GM18517 (cell line): ENCODE data around the gene SLC39A8.

ENCODE experiments used
- ATAC-seq: cut with Tn5 transposase; IDR thresholded peaks from one replicate; pipeline ENCODE4 v1.9.1; 2021; ENCODE audit warnings: mild to moderate bottlenecking, moderate library complexity; ENCODE audit not compliant: unreplicated experiment

The SLC39A8 gene

DNA sequence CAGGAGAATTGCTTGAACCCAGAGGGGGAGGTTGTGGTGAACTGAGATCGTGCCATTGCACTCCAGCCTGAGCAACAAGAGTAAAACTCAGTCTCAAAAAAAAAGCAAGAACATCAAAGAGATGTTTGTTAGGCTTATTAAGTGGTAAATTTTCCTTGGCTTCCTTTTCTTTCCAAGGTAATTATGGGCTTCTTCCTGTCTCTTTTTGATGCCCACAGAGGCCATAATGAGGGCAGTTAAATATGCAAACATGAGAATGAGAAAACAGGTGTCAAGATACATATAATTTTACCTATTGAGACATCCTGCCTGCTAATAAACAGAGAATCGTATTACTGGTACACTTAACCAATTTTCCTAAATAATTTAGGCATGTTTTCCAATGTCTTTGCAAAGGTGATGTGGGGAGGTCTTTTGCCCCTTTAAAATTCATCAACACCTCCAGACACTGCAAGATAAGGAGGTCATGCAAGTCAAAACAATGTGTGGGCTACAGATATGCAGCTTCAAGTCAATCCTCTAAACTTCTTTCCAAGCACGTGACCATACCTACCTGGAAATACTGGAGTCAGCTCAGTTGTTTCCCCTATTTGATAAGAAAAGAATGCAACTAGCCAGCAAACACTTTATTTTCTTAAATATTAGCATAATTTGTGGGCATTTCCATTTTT, 2.7 kb downstream of the SLC39A8 start:
- ATAC-seq, result no peak

DNA sequence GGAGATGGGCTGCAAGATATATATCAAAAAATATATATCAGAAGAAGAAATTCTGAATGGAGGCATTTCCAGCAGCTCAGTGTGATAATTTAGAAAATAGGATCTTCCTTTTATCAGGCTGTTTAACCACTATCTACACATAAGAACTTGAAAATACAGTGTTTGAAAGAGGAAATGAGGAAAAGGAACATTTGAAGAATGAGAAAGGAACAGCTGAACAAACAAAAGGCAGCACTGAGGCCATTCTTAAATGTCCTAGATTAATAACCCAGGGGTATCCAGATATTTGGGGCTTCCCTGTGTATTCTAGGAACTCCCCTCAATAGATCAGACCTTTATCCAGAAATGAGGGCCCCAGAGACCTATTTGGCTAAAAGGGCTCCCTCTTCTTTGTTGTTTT, 4.1 kb downstream of the SLC39A8 start:
- no peak for ATAC-seq

DNA sequence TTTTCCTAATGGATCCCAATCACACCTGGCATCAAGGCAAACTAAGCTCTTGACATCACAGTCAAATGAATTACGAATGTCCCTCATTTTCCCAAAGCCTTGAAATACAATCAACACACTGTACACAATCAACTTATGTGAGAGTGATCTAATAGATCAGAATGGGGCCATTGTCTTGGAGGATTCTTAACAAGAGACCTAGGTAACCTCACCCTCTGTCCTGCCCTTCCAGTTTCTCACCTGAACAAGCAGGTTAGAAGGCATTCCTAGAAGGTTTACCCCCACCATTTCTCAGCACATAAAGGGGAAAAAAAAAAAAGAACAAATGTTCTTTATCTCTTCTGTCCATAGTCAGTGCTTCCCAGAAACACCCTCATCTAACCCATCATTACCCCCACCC, 6.3 kb downstream of the SLC39A8 start:
- ATAC-seq, result no peak

DNA sequence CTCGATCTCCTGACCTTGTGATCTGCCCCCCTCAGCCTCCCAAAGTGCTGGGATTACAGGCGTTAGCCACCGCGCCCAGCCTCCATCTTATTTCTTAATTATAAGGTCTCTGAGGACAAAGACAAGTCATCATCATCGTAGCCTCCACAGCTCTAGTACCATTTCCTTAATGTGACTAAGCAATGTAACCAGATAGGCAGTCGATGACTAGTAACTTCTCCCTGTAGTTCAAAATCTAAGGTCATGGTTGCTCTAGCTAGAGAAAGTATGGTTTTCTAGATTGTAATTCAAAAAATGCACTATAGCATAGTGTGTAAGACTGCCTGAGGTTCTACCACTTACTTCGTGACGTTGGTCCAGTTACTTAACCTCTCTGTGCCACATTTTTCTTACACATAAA, 6.9 kb downstream of the SLC39A8 start:
- no peak for ATAC-seq

DNA sequence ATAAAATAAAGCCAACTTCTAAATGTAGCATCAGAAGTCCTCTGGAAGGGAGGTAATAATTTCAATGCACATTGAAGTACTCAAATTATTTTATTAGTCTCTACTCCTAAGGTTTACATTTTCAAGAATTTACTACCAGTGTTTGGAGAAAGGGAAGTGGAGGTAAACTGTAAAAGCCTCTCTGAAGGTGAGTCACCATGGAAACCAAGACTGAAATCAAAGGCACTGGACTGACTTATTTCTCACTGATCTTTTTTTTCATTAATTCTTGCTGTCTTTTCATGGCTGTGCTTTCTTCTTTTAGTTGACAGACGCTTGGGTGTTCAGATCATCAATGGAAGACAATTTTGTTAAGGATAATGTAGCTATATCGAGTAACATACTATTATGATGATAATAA, 9.7 kb downstream of the SLC39A8 start:
- ATAC-seq, result no peak

DNA sequence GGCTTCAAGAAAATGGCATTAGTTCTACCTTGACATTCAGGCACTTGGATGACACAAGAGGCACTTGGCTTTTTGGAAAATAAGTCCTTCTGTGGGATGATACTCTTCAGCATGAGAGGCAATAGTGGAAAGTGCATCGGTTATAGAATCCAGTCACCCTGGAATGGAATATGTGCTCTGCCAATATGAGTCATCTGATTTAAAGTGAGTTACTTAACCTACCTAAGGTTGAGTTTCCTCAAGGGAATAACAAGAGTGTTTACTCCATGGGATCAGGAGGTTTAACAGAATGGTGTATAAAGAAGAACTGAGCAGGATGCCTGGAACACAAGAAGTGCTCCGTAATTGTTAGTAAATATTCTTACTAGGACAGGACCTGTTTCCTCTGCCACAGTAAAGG, 10.7 kb downstream of the SLC39A8 start:
- no peak for ATAC-seq

DNA sequence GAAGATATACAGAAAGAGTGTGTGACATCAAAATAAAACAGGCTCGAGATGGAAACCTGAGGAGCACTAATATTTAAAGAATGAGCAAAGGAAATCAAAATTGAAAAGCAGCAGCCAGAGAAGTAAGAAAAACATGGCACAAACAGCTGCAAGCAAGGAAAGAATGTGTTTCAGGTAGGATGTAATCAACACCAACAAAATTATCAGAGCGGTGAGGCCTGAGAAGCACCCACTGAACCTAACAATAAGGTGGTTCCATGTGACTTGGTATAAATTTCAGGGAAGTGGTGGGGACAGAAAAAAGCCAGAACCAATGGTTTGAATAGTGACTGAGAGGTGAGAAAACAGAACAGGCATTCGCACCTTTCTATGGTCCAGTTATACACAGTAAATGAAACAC, 11.5 kb downstream of the SLC39A8 start:
- no peak for ATAC-seq

DNA sequence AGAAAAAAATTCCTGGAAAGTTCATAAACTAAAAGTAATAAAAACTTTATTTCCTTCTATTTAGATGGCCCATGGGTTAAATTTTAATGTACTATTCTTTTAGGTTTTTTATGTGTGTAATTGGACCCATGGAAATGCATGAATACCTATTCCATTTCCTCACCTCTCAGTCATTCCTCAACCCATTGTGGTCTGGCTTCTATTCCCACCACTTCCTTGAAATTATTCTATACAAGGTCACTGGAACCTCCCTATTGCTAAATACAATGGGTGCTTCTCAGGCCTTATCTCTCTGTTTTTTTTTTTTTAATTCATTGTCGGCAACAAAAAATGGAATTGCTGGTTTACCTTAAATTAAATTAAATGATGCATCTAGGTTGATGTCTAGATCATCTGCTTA, 17.2 kb downstream of the SLC39A8 start:
- no peak for ATAC-seq

DNA sequence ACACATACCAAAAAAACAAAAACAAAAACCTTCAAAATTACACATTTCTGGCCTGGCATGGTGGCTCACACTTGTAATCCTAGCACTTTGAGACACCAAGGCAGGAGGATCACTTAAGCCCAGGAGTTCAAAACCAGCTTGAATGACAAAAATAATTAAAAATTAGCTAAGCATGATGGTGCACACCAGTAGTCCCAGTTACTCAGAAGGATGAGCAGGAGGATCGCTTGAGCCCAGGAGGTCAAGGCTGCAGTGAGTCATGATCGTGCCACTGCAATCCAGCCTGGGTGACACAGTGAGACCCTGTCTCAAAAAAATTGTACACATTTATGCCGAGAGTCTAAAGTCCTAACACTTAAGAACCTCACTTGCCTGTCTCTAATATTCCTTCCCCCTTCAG, 18.3 kb downstream of the SLC39A8 start:
- no peak for ATAC-seq

DNA sequence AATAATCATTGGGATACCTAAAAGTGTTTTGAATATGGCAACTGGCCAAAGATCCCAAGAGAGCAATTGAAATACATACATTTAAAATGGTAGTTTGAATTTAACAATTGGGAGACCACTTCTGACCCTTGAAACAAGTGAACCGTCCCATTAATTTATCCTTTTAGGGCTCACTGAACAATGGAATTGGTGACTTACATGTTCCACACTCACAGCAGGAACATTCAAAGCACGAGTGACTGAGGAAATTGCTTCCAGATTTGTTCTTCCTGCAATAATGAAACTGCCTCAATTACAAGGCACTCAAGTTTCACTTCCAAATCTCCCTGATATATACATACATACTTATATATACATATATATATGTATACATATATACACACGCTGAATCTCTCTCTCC, 20.6 kb downstream of the SLC39A8 start:
- no peak for ATAC-seq

DNA sequence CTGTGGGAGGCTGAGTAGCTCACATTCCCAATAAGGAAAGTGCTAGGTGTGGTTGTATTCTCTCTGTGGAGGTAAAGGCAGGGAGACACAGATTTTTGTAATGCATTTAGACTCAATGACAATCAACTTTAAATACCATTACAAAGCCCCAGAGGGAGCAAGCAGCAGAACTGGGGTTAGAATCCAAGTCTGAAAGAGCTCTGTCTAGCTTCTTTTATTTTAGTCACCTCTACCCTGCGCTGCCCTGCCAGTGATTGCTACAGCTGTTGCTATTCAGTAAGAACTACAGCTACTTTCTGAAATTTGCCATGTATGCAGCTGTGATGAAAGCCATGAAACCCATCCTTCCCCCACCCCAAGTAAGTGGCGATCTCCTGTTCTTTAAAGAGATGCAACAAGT, 22.5 kb downstream of the SLC39A8 start:
- no peak for ATAC-seq

DNA sequence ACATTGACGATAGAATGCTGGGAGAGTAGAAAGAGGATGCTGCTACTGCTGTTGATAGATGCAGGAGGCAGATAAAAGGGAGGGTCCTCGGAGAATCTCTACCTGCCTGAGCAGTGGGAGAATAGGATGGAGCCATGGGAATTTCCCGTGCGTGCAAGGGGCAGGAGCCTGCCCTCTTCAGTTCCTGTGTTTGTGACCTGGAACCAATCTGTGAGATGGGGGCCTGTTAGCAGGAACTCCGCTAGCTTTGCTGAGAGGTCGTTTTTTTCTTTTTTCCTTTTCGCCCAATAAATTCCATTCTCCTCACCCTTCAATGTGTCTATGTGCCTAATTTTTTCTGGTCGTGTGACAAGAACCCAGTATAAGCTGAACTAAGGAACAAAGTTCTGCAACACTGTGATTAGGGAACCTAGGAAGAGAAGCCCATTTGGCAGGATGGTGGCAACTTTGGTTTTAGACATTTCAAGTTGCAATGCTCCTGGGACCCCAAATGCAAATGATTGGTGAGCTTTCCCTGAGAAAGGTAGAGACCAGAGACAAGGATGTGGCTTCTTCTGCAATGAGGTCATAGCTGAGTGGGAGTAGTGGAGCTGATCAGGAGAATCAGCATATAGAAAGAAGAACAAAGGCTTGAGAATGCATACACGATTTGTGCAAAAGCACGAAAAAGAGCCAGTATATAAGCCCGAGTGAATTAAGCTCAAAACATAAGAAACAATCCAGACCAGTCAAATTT, 23.9 kb downstream of the SLC39A8 start:
- ATAC-seq, result peak; percentile 86

DNA sequence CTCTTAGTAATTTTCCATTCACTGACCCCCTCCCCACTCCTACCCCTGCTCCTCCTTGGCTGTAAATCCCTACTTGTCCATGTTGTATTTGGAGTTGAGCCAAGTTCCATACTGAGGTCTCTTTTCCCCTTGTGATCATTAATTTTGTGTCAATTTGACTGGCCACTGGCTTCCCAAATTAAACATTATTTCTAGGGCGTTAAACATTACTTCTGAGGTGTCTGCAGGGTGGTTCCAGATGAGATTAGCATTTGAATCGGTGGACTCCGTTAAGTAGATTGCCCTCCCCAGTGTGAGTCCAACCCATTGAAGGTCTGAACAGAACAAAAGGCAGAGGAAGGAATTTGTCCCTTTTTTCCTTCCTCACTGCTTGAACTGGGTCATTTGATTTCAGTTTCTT, 25.7 kb downstream of the SLC39A8 start:
- no peak for ATAC-seq

DNA sequence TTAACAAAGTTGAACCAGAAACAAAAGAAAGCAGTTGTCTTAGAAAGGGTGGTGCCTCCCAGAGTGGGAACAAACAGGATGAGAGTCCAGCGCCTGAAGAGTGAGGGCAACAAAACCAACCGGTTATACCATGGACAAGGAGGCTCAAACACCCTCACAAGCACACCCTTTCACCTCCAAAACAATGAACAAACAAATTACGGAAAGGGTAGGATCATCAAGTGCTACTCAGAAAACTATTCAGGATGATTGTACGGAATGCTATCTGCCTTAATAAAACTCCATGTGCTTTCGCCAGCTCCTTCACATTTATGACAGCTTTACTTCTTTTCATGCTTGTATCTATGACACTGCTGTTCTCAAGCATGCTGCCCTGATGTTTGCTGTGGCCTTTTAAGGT, 26.8 kb downstream of the SLC39A8 start:
- ATAC-seq, result no peak

DNA sequence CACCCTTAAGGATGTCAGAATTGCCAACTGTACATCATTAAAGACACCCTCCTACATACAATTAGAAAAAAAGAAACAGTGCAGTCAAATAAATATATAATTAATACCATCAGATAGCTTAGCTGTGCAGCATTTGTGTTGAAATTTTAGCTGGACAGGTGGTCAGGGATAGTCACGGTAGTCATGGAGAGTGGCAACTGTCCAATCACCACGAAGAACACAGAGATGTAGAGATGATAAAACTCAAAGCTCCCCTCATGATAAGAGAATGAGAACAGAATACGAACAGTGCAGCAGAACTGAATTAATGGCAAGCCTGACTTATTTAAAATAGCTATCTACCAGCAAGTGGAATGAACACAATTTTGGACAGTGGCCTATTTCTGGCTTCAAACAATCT, 27.2 kb downstream of the SLC39A8 start:
- no peak for ATAC-seq

DNA sequence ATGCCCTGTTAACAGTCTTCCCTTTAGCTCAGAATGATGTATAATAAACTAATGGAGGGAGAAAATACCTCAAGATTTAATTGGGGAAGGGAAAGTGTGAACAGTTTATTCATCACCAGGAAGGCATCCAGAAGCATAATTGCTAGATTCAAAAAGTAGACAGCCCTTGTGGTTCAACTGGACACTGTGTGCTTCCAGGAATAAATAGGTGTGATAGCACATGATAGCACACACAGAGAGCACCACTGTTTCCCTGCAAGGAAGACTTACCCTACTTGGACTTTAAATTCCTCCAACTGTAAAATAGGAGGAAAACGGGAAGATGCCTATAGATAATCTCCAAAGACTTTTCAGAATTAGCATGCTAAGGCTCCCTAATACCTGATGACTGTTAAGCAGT, 27.8 kb downstream of the SLC39A8 start:
- ATAC-seq, result no peak

DNA sequence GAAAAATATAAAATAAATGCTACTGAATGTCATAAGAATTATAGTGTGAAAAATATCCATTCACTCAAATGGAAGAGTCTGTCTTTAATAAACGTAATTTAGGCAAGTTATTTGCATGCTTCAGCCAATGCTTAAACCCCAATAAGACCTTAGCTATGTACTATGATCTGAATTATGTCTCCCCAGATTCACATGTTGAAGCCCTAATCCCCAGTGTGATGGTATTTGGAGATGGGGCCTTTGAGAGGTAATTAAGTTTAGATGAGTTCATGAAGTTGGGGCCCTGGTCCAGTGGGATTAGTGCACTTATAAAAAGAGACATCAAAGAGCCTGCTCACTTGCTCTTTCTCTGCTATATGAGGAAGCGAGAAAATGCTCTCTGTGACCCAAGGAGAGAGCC, 28.7 kb downstream of the SLC39A8 start:
- ATAC-seq, result no peak

DNA sequence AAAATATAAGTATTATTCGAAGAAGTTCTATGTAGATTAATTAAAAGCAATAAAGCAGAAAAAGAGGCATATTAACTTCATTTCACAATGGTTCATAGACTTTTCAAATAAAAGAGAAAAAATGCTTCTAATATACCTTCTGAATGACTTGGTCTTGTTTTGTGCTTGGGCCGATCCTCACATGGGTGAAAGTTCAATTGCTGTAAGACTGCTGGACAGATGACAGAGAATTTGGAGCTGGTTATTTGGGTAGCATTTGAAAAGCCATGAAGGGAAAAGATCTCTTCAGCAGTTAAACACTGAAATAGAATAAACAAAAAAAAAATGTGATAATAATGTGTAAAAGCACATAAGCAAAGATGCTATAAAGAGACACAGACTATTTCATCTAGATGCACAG, 29.8 kb downstream of the SLC39A8 start:
- ATAC-seq, result no peak

DNA sequence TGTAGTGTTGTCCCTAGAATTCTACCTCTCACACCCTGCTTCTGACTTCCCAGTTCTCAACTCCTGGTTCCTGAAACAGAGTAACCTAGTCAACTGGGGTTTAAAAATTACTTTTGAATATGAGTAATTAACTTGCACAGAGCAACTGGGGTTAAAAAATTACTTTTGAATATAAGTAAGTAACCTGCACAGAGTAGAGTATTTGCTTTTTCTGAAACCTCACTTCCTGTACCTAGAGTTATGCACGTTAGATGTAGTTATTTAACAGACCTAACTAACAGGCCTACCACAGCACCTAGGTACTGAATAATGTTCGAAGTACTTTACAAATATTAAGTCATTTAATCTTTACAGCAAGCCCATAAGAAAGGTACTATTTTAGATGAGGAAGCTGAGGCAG, 32.9 kb downstream of the SLC39A8 start:
- no peak for ATAC-seq

DNA sequence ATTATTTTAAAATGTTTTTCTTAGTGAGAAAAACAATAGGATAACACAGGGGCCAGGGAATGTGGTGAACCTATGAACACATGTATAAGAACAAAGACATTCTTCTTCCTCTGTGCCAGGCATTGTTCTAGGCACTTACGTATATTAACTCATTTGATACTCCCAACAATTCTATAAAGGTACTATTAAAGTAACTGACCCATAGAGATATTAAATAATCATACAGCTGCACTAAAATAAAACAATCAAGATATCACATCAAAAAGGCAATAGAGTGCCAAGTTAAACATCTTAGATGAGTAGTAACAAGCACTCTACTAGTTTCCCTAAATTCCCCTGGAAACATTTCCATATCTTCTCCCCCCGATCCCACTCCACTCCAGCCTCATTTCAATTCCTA, 33.4 kb downstream of the SLC39A8 start:
- ATAC-seq, result no peak

DNA sequence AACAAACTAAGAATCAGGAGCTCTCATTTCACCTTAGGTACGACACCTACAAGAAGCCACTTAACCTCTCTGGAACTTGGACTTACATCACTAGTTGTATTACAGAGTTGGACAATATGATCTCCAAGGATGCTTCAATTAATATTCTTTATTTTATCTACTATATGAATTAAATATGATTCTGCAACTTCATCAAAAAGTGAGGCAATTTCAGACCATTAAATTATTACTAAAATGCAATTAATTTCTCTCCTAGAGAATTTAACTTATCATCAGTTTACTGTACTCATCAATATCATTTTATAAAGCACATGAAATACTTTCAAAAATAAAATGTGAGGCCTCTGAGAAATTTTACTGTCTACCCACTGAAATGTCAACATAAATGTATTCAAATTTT, 33.9 kb downstream of the SLC39A8 start:
- no peak for ATAC-seq

DNA sequence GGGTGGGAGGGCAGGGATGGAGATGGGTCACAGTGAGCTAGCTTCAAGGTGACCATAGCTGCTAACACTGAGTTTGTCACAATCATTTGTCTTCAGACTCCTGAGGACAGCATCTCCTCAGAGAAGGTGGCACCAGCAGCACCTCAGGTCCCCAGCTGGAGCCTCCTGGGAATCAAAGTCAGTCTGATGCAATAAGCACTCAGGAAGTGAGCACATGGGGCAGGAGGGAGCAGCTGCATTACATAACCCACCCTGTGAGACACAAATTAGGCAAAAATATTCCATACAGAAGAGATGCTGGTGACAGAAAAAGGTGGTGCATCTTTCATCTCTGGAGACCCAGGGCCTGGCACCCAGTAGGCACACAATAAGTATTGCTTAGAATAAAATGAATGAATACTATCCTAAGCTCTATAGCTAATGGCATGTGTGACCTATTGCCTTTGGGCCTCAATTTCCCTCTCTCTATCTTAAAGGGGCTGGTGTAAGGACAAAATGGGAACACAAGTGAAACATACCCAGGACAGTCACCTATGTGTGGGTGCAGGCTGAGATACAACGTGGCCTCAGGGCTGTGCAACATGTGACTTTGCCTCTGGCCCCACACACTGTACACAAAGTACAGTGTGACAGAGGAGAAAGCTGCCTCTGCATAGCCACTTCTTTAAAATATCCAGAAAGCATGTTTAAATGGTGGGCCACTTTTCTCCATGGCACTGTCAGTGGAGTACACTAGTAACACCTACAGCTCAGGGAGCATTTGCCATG, 37.1 kb downstream of the SLC39A8 start:
- no peak for ATAC-seq
